ENCODE measurements around the gene FAM184B. TPM values are rescaled to one million over a fixed set of nuclear protein-coding genes. Genes with fewer than 3 reads are reported as not detected.

Gene FAM184B
- total and polyA plus RNA-seq, 10 donors = 0.03 to 0.04 (median 0.03) TPM; not detected in 7

DNA sequence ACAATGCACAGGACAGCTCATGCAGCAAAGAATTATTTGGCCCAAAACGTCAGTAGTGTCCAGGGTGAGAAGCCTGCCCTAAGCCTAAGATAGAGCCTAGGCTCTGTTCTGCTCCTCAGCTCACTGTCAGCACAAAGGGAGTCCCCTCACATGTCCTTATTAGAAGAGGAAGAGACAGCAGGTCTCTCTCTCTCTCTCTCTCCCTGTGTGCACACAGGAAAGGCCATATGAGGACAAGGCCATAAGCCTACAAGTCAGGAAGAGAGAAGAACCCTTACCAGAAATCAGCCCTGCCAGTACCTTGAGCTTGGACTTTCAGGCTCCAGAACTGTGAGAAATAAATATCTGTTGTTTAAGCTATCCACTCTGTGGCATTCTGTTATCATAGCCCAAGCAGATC lies 20.4 kb downstream of the FAM184B start:
- no peaks in the 10 kb centered on the region for H3K36me3 ChIP-seq
- H3K9me3 ChIP-seq = peaks cover 0 to 3% (median 0%) of the 10 kb centered on the region in 8 donors
- H3K4me3 ChIP-seq = no peak overlapping the region
- TF ChIP-seq POLR2AphosphoS5 (IDR thresholded peaks at IDR 0.05) (no peak), POLR2A (IDR thresholded peaks at IDR 0.05) (no peak)
- TF ChIP-seq, protein P1, sequence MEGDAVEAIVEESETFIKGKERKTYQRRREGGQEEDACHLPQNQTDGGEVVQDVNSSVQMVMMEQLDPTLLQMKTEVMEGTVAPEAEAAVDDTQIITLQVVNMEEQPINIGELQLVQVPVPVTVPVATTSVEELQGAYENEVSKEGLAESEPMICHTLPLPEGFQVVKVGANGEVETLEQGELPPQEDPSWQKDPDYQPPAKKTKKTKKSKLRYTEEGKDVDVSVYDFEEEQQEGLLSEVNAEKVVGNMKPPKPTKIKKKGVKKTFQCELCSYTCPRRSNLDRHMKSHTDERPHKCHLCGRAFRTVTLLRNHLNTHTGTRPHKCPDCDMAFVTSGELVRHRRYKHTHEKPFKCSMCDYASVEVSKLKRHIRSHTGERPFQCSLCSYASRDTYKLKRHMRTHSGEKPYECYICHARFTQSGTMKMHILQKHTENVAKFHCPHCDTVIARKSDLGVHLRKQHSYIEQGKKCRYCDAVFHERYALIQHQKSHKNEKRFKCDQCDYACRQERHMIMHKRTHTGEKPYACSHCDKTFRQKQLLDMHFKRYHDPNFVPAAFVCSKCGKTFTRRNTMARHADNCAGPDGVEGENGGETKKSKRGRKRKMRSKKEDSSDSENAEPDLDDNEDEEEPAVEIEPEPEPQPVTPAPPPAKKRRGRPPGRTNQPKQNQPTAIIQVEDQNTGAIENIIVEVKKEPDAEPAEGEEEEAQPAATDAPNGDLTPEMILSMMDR (IDR thresholded peaks at IDR 0.05 in 8 of 11, conservative IDR thresholded peaks at IDR 0.05 in 3 of 11) = no peak
- no peaks in the 10 kb centered on the region for H3K27me3 ChIP-seq (replicated peaks in 1 of 7)
- 52 to 81% (median 63%) methylated on average over 1 of the region's 1 CpG for WGBS, 5 donors
- no peak overlapping the region for H3K27ac ChIP-seq
- H3K4me1 ChIP-seq = no peaks in the 10 kb centered on the region
- no peak for DNase-seq
- intact Hi-C loops (cut with DNase I; ENCODE audit: low total_unique reads) = no loop called here

DNA sequence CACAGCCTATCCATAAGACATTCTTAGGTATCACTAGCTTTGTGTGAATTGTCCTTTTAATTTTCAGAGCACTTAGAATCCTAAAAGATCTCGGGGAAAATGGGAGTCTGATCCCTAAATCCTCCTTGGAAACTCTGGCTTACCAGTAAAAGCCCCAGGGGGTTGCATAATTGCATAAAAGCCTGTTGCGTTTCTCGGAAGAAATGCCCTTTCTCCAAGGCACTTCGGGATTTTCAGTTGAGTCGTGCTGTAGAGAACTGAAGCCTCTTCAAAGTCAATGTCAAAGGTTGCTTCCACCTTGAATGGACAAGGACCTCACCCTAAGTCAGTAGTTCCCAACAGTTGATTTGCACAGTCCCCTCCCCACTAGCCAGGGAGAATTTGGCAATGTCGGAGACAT lies 20.8 kb downstream of the FAM184B start:
- Histone ChIP-seq H3K36me3 (no peaks in the 10 kb centered on the region), H3K9me3 (no peaks in the 10 kb centered on the region), H3K4me3 (no peak overlapping the region), H3K27me3 (replicated peaks in 1 of 7) (no peaks in the 10 kb centered on the region), H3K4me1 (no peaks in the 10 kb centered on the region), H3K27ac (no peak overlapping the region)
- 77 to 90% (median 83%) methylated on average over 6 of the region's 6 CpGs for WGBS, 5 donors
- intact Hi-C loops (cut with DNase I; ENCODE audit: low total_unique reads) = no loop called here
- TF ChIP-seq, protein P1 (IDR thresholded peaks at IDR 0.05 in 8 of 11, conservative IDR thresholded peaks at IDR 0.05 in 3 of 11) = no peak
- TF ChIP-seq POLR2AphosphoS5 (IDR thresholded peaks at IDR 0.05) = no peak
- TF ChIP-seq POLR2A (IDR thresholded peaks at IDR 0.05) = no peak
- no peak for DNase-seq

DNA sequence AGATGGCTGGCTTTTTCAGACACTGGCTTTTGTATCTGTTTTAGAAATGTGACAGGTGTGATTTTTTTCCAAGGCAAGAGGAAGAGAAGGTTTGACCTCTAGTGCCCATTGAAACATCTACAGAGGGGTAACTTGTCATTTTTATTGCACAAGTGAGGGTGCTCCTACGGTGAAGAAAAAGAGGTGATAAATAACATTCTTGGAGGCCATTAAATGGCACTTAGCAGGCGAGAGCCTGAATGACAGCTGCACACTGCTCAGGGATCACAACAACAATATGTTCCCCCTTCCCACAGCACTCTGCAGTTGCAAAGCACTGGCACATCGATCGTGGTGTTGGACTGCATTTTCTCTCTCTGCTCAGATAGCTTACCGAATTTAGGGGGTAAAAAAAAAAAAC lies 22.9 kb downstream of the FAM184B start:
- DNase-seq = no peak
- H3K4me3 ChIP-seq = no peak overlapping the region
- no peaks in the 10 kb centered on the region for H3K9me3 ChIP-seq
- H3K4me1 ChIP-seq = no peaks in the 10 kb centered on the region
- H3K36me3 ChIP-seq = no peaks in the 10 kb centered on the region
- H3K27me3 ChIP-seq (replicated peaks in 1 of 7) = no peaks in the 10 kb centered on the region
- TF ChIP-seq POLR2AphosphoS5 (IDR thresholded peaks at IDR 0.05) (no peak), POLR2A (IDR thresholded peaks at IDR 0.05) (no peak)
- TF ChIP-seq, protein P1 (IDR thresholded peaks at IDR 0.05 in 8 of 11, conservative IDR thresholded peaks at IDR 0.05 in 3 of 11) = no peak
- 67 to 74% (median 72%) methylated on average over 5 of the region's 5 CpGs for WGBS, 5 donors
- intact Hi-C loops (cut with DNase I; ENCODE audit: low total_unique reads) = no loop called here
- no peak overlapping the region for H3K27ac ChIP-seq

DNA sequence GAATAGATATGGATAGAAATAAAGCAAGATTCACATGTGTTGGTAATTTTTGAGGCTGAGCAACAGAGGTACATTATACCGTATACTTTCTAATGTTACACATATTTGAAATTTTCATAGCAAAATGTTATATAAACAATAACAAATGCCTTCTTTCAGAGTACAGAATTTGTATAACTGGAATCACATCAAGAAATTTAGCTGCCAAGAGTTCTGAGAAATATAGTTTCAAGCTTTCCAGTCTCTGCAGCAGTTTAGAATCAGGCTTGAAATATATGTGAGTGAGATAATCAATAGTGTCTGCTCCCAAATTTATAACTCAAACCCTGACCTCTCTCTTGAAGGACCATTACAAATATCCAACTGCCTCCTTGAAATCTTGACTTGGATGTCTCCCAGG lies 23.8 kb downstream of the FAM184B start:
- DNase-seq = no peak
- no peaks in the 10 kb centered on the region for H3K9me3 ChIP-seq
- no peaks in the 10 kb centered on the region for H3K27me3 ChIP-seq (replicated peaks in 1 of 7)
- TF ChIP-seq POLR2AphosphoS5 (IDR thresholded peaks at IDR 0.05) = no peak
- H3K4me3 ChIP-seq = no peak overlapping the region
- no peak overlapping the region for H3K27ac ChIP-seq
- no peaks in the 10 kb centered on the region for H3K36me3 ChIP-seq
- WGBS, 5 donors = 81 to 93% (median 90%) methylated on average over 1 of the region's 1 CpG
- intact Hi-C loops (cut with DNase I; ENCODE audit: low total_unique reads) = no loop called here
- no peaks in the 10 kb centered on the region for H3K4me1 ChIP-seq

DNA sequence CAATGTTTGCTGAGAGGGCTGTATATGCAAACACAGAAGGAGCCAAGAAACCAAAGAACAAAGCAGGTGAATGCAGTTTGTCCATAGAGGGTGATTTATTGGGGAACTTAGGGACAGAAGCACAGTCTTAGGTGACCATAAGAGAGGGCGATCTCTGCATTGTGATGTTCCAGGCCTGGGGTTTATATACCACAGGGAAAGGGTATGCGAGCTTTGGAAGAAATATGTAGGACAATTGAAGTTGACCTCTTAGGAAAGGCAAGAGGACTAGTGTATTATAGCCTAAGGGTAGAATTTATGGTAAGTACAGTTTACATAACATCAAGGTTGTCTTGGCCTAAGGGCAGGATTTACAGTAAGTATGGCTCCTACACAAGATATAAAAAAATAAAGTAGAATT lies 27.8 kb downstream of the FAM184B start:
- no peaks in the 10 kb centered on the region for H3K36me3 ChIP-seq
- H3K27me3 ChIP-seq (replicated peaks in 1 of 7) = no peaks in the 10 kb centered on the region
- no peak overlapping the region for H3K4me3 ChIP-seq
- no peaks in the 10 kb centered on the region for H3K4me1 ChIP-seq
- no peak overlapping the region for H3K27ac ChIP-seq
- no peak for DNase-seq
- WGBS, 5 donors = 91 to 96% (median 94%) methylated on average over 2 of the region's 2 CpGs
- TF ChIP-seq, protein P1 (IDR thresholded peaks at IDR 0.05 in 8 of 11, conservative IDR thresholded peaks at IDR 0.05 in 3 of 11) = no peak
- TF ChIP-seq POLR2AphosphoS5 (IDR thresholded peaks at IDR 0.05) (no peak), POLR2A (IDR thresholded peaks at IDR 0.05) (no peak)
- intact Hi-C loops (cut with DNase I; ENCODE audit: low total_unique reads) = no loop called here
- no peaks in the 10 kb centered on the region for H3K9me3 ChIP-seq

Measured in spleen (tissue), 11 donors.